Measurements from ENCODE around the gene MICAL3.

MICAL3 gene

GRCh38 chr22:17853073-17853472 is 171.3 kb downstream of the MICAL3 start:
- TF ChIP-seq, protein P1, sequence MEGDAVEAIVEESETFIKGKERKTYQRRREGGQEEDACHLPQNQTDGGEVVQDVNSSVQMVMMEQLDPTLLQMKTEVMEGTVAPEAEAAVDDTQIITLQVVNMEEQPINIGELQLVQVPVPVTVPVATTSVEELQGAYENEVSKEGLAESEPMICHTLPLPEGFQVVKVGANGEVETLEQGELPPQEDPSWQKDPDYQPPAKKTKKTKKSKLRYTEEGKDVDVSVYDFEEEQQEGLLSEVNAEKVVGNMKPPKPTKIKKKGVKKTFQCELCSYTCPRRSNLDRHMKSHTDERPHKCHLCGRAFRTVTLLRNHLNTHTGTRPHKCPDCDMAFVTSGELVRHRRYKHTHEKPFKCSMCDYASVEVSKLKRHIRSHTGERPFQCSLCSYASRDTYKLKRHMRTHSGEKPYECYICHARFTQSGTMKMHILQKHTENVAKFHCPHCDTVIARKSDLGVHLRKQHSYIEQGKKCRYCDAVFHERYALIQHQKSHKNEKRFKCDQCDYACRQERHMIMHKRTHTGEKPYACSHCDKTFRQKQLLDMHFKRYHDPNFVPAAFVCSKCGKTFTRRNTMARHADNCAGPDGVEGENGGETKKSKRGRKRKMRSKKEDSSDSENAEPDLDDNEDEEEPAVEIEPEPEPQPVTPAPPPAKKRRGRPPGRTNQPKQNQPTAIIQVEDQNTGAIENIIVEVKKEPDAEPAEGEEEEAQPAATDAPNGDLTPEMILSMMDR (conservative IDR thresholded peaks at IDR 0.05; ENCODE audit: control insufficient read depth, insufficient read depth, low read depth, low read length) = no peak
- H3K4me3 ChIP-seq (ENCODE audit: control insufficient read depth, low read depth, low read length) = no peak overlapping the region
- DNase-seq (ENCODE audit: low read depth) = no peak

DNA sequence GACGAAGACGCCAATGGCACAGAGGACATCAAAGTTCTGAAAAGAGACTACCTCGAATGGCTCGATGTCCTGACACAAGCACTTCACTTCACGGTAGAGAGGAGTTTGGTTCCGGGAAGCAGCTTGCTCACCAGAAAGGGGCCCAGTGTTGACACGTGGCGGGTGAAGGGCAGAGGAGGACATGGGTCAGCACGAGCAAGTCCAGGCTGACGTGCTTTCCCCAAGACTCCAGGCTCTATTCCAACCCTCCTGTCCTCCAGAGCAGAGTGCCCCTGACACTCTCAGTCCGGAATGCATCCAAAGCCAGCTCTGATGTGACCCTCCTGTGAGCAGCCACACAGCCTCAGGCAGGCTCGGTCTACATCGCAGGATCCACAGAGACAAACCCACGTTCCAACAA is 172.6 kb downstream of the MICAL3 start:
- H3K4me3 ChIP-seq (ENCODE audit: control insufficient read depth, low read depth, low read length) = no peak overlapping the region
- DNase-seq (ENCODE audit: low read depth) = no peak
- TF ChIP-seq, protein P1 (conservative IDR thresholded peaks at IDR 0.05; ENCODE audit: control insufficient read depth, insufficient read depth, low read depth, low read length) = no peak

- no peak overlapping the region for H3K4me3 ChIP-seq (ENCODE audit: control insufficient read depth, low read depth, low read length)
- DNase-seq (ENCODE audit: low read depth) = no peak
- TF ChIP-seq, protein P1 (conservative IDR thresholded peaks at IDR 0.05; ENCODE audit: control insufficient read depth, insufficient read depth, low read depth, low read length) = no peak
These were observed 176.8 kb downstream of the MICAL3 start for GRCh38 chr22:17847360-17848078.

DNA sequence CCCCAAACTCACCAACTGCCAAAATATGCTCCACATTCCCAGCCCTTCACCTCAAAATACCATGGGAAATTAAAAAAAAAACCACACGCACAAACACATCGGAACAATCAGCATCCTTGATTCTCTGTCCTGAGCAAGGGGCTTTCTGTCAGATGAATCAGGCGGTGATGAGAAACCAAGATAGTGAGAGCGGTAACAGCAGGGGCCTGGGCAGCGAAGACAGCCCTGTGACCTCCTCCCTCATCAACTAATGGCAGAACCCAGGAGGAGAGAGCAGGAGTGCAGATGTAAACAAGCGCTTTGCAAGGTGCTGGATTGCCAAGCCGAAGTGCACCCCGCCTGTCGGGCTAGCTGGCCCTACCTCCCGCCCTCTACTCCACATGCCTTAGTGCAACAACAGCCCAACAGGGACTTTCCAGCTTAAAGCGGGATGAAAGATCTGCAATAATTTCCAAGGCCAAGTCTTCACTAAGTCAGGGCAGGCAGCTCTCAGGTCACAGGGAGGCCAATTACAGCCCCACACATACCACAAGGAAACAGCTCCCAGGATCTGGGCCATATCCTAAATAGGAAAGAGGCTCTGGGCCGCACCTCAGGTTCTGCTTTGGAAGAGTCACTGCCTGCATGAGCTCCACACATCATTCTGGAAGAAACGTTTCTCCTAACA is 177.9 kb downstream of the MICAL3 start:
- TF ChIP-seq, protein P1 (conservative IDR thresholded peaks at IDR 0.05; ENCODE audit: control insufficient read depth, insufficient read depth, low read depth, low read length) = no peak
- peak; percentile 19 for DNase-seq (ENCODE audit: low read depth)
- no peak overlapping the region for H3K4me3 ChIP-seq (ENCODE audit: control insufficient read depth, low read depth, low read length)

GRCh38 chr22:17845790-17846189 is 178.6 kb downstream of the MICAL3 start:
- no peak for DNase-seq (ENCODE audit: low read depth)
- H3K4me3 ChIP-seq (ENCODE audit: control insufficient read depth, low read depth, low read length) = no peak overlapping the region

DNA sequence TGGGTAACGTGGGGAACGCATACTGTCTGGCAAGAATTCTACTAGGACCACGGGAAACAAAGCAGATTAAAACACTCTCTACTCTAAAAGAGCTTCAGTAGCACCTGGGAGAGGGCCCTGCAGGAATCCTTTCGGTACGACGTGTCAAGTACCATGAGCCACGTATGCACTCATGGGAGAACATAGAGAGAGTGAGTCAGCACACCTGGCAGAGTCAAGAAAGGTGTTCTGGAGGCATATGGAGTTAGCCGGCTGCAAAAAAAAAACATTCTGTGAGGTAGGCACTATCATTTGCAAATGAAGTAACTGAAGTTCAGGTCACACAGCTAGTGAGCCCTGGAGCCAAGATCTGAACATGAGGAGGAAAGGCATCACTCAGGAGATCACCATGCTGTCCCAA is 179.0 kb downstream of the MICAL3 start:
- no peak overlapping the region for H3K4me3 ChIP-seq (ENCODE audit: control insufficient read depth, low read depth, low read length)
- TF ChIP-seq, protein P1 (conservative IDR thresholded peaks at IDR 0.05; ENCODE audit: control insufficient read depth, insufficient read depth, low read depth, low read length) = no peak
- DNase-seq (ENCODE audit: low read depth) = no peak

More at GRCh38 chr22:17845790-17846189, 178.6 kb downstream of the MICAL3 start:
- TF ChIP-seq, protein P1 (conservative IDR thresholded peaks at IDR 0.05; ENCODE audit: control insufficient read depth, insufficient read depth, low read depth, low read length) = no peak

Data from fibroblast of mammary gland (primary cell).